Caco-2 (cell line): ENCODE results near the gene ZNF385C. TPM values are rescaled to one million over a fixed set of nuclear protein-coding genes. Genes with fewer than 3 reads are reported as not detected.
"Not testable (repeated sequence)": the region's sequence is repeated elsewhere in the genome, so short reads cannot be mapped to it uniquely, and the experiment has no call there.

Source experiments
- BruUV-seq: library from RNA; stranded (reverse); fragments of 400-500 nt; replicated peaks from 2 replicates; lab custom pipeline; 2021; lab: Mats Ljungman, UMichigan
- CTCF ChIA-PET: fragments of 300-600 bp; sonication (Branson Sonifier 250); formaldehyde crosslinking; loops from one replicate; lab custom pipeline; 2022; ENCODE audit warnings: antibody characterized with exemption; lab: Charles Lee
- POLR2A ChIA-PET: fragments of 300-600 bp; sonication (Branson Sonifier 250); formaldehyde crosslinking; loops from one replicate; lab custom pipeline; 2022; ENCODE audit warnings: antibody characterized with exemption; lab: Charles Lee
- DNase-seq, 2 experiments: peaks; one replicate each; pipeline versions ENCODE4 v3.0.0 to v3.0.0-alpha.2; 2020 to 2022
- H3K27me3 ChIP-seq: replicated peaks from 2 replicates; pipeline ENCODE4 v1.6.0; 2011; ENCODE audit warnings: low read length; ENCODE audit not compliant: control insufficient read depth, insufficient read depth
- H3K36me3 ChIP-seq: 2 replicates; pipeline ENCODE4 v1.5.1; 2011; ENCODE audit warnings: low read length; ENCODE audit not compliant: control insufficient read depth, insufficient read depth
- H3K4me1 ChIP-seq: fragments of 250-450 bp; sonication (Bioruptor Pico); 2 replicates; pipeline ENCODE4 v1.5.1; 2020; ENCODE audit warnings: mild to moderate bottlenecking
- H3K4me3 ChIP-seq: 2 replicates; pipeline ENCODE4 v1.5.1; 2011; ENCODE audit warnings: low read depth, mild to moderate bottlenecking, control low read depth, low read length
- H3K9me3 ChIP-seq: fragments of 250-450 bp; sonication (Bioruptor Pico); 2 replicates; pipeline ENCODE4 v1.5.1; 2020; ENCODE audit warnings: mild to moderate bottlenecking, moderate library complexity
- H3K27ac Mint-ChIP-seq: one replicate; pipeline ENCODE4 v1.8.0; 2022; ENCODE audit warnings: mixed read lengths; ENCODE audit not compliant: unreplicated experiment
- H3K27me3 Mint-ChIP-seq: one replicate; pipeline ENCODE4 v1.8.0; 2022; ENCODE audit warnings: mixed read lengths; ENCODE audit not compliant: insufficient read depth, unreplicated experiment
- H3K36me3 Mint-ChIP-seq: one replicate; pipeline ENCODE4 v1.8.0; 2022; ENCODE audit warnings: mild to moderate bottlenecking, mixed read lengths; ENCODE audit not compliant: insufficient read depth, unreplicated experiment
- H3K4me1 Mint-ChIP-seq: one replicate; pipeline ENCODE4 v1.8.0; 2022; ENCODE audit warnings: low read depth, mixed read lengths; ENCODE audit not compliant: unreplicated experiment
- H3K4me3 Mint-ChIP-seq: one replicate; pipeline ENCODE4 v1.8.0; 2022; ENCODE audit warnings: mild to moderate bottlenecking, moderate library complexity, mixed read lengths; ENCODE audit not compliant: unreplicated experiment
- H3K9me3 Mint-ChIP-seq: one replicate; pipeline ENCODE4 v1.8.0; 2022; ENCODE audit warnings: mixed read lengths; ENCODE audit not compliant: unreplicated experiment
- CTCF ChIP-seq, 2 experiments: fragments of 200-600 bp in 1 of 2; IDR thresholded peaks; 1 replicate in 1 of 2; 2 replicates in 1 of 2; pipeline versions ENCODE4 v1.5.1 to v1.8.0; 2011 to 2022; ENCODE audit warnings: antibody characterized with exemption in 1 of 2, control low read depth in 1 of 2, inconsistent platforms in 1 of 2, low read depth in 1 of 2, low read length in 1 of 2, mild to moderate bottlenecking in 1 of 2, moderate library complexity in 1 of 2; ENCODE audit not compliant: insufficient read depth in 1 of 2, severe bottlenecking in 1 of 2, unreplicated experiment in 1 of 2
- intact Hi-C: fragments of 100-400 bp; cut with micrococcal nuclease; formaldehyde crosslinking; loops from one replicate; pipeline ENCODE4 v1.10.0; 2022; ENCODE audit not compliant: unreplicated experiment
- total RNA-seq: library from RNA; stranded (reverse); gene quantifications from 2 replicates; pipeline ENCODE4 v1.2.3, GENCODE V29; 2022

ZNF385C gene
- total RNA-seq, 1 experiment from 2014 or later, result 1.5 TPM

GRCh38 chr17:42016941-42017865 is 81.1 kb downstream of the ZNF385C start, which contains the start of gene DNAJC7:
Gene DNAJC7, minus strand, starts transcription at chr17:42017439. Its CDS starts 23 bp downstream, at chr17:42017416.
- intact Hi-C loops, result loop anchor here (2.0 kb wide), 2 partner anchors 14 to 50 kb away; partner anchors contain the start of gene CNP
- peaks cover 56% of the 10 kb centered on the region for H3K36me3 Mint-ChIP-seq

GRCh38 chr17:42016411-42016831 is 81.9 kb downstream of the ZNF385C start:
- Mint-ChIP-seq H3K4me1 (peaks cover 24% of the 10 kb centered on the region), H3K27me3 (no peaks in the 10 kb centered on the region), H3K9me3 (no peaks in the 10 kb centered on the region), H3K27ac (peak overlapping the region; percentile 99), H3K36me3 (peaks cover 51% of the 10 kb centered on the region), H3K4me3 (peak overlapping the region; percentile 88)
- H3K36me3 ChIP-seq, result peaks cover 1% of the 10 kb centered on the region; the same call in 1 of the 2 replicates
- ChIA-PET POLR2A (interaction anchor here (3.5 kb wide), 2 partner anchors 13 to 50 kb away, joined by 27 to 40 read pairs; partner anchors contain the start of gene CNP), CTCF (interaction anchor here (0.6 to 1.5 kb wide), 4 partner anchors 13 to 428 kb away, joined by 3 to 10 read pairs (median 6); no protein-coding TSS in a partner anchor)
- peak overlapping the region; percentile 95 for H3K4me3 ChIP-seq
- peak in 1 of 2 experiments; percentile 34 for DNase-seq
- peaks cover 20% of the 10 kb centered on the region for H3K4me1 ChIP-seq
- no peak for TF ChIP-seq CTCF (IDR thresholded peaks at IDR 0.05; ENCODE audit: insufficient read depth in 1 of 2, low read depth in 1 of 2, low read length in 1 of 2, severe bottlenecking in 1 of 2, unreplicated experiment in 1 of 2)
- no peaks in the 10 kb centered on the region for H3K9me3 ChIP-seq
- H3K27me3 ChIP-seq, result no peaks in the 10 kb centered on the region
- intact Hi-C loops, result loop anchor here (2.0 kb wide), 2 partner anchors 14 to 50 kb away; partner anchors contain the start of gene CNP
- no TSS peak for BruUV-seq

More at GRCh38 chr17:42016941-42017865, 81.1 kb downstream of the ZNF385C start, which contains the start of gene DNAJC7:
- H3K4me1 ChIP-seq, result peaks cover 15% of the 10 kb centered on the region
- CTCF ChIA-PET, result interaction anchor here (0.5 to 1.9 kb wide), 9 partner anchors 10 to 488 kb away, joined by 3 to 10 read pairs (median 4); partner anchors contain the start of genes KAT2A and ZNF385C
- H3K4me3 Mint-ChIP-seq, result peak within 1 kb of the TSS; percentile 88
- H3K9me3 ChIP-seq, result no peaks in the 10 kb centered on the region
- peak within 1 kb of the TSS; percentile 95 for H3K4me3 ChIP-seq
- H3K4me1 Mint-ChIP-seq, result peaks cover 16% of the 10 kb centered on the region
- H3K9me3 Mint-ChIP-seq, result no peaks in the 10 kb centered on the region
- H3K27ac Mint-ChIP-seq, result peak within 1 kb of the TSS; percentile 99
- POLR2A ChIA-PET, result interaction anchor here (0.6 to 3.5 kb wide), 10 partner anchors 14 to 1351 kb away, joined by 3 to 40 read pairs (median 5); partner anchors contain the start of genes ACLY, CNP and ODAD4
- TSS peak; percentile 54 for BruUV-seq
- H3K36me3 ChIP-seq, result 0 out of 2 replicates have a peak, but pooled peaks cover 3% of the 10 kb centered on the region
- TF ChIP-seq CTCF (IDR thresholded peaks at IDR 0.05; ENCODE audit: insufficient read depth in 1 of 2, low read depth in 1 of 2, low read length in 1 of 2, severe bottlenecking in 1 of 2, unreplicated experiment in 1 of 2), result no peak
- no peaks in the 10 kb centered on the region for H3K27me3 Mint-ChIP-seq
- no peaks in the 10 kb centered on the region for H3K27me3 ChIP-seq
- peak; percentile 93 for DNase-seq

GRCh38 chr17:42013740-42014139 is 84.5 kb downstream of the ZNF385C start:
- H3K9me3 ChIP-seq, H3K4me3 Mint-ChIP-seq, H3K27me3 Mint-ChIP-seq, POLR2A ChIA-PET, H3K4me3 ChIP-seq, H3K36me3 ChIP-seq, intact Hi-C loops, DNase-seq, CTCF ChIA-PET, BruUV-seq, H3K9me3 Mint-ChIP-seq, H3K27me3 ChIP-seq: not testable (repeated sequence)
- Mint-ChIP-seq H3K36me3 (peaks cover 55% of the 10 kb centered on the region), H3K27ac (peak overlapping the region; percentile 23), H3K4me1 (peaks cover 17% of the 10 kb centered on the region)
- peaks cover 28% of the 10 kb centered on the region; the same call in 1 of the 2 replicates for H3K4me1 ChIP-seq

GRCh38 chr17:42012363-42012762 is 85.9 kb downstream of the ZNF385C start:
- H3K36me3 ChIP-seq, BruUV-seq, H3K4me3 Mint-ChIP-seq, H3K27me3 ChIP-seq, DNase-seq, H3K27me3 Mint-ChIP-seq, H3K9me3 Mint-ChIP-seq, H3K4me3 ChIP-seq, intact Hi-C loops, H3K9me3 ChIP-seq, CTCF ChIA-PET: not testable (repeated sequence)
- POLR2A ChIA-PET, result interaction anchor here (0.5 kb wide), 1 partner anchor 275 kb away, joined by 3 read pairs; no protein-coding TSS in a partner anchor
- Mint-ChIP-seq H3K27ac (peak overlapping the region; percentile 39), H3K4me1 (peaks cover 11% of the 10 kb centered on the region), H3K36me3 (peaks cover 47% of the 10 kb centered on the region)
- peaks cover 20% of the 10 kb centered on the region; the same call in 1 of the 2 replicates for H3K4me1 ChIP-seq
